Activated CD4-positive, CD25-positive, alpha-beta regulatory T cell treated with anti-CD3 and anti-CD28 coated beads, Interleukin-2, amount 50 U/mL, for 72 hours (primary cell): ENCODE data around the gene RASGRF1.
"Not testable (repeated sequence)": the region's sequence is repeated elsewhere in the genome, so short reads cannot be mapped to it uniquely, and the experiment has no call there.

Experiments
- DNase-seq: peaks from one replicate; pipeline ENCODE4 v3.0.0; 2021

Gene RASGRF1

DNA sequence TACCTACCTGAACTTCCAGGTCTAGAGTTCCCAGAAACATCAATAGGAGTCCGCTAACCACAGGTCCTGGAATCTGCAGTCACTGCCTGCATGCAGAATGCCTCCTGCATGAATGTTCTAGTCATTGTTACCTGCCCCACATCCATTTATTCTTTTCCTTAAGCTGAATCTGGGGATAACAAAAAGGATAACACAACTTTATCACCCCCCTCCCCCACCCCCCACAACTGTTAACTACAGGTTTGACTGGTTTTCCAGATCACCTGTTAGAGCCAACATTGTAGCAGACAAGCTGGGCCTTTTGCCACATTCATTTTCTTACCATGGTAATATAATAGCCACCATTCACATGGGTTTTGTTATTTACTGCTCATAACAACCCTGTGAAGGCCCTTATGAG is 141.1 kb downstream of the RASGRF1 start:
- DNase-seq = no peak

DNA sequence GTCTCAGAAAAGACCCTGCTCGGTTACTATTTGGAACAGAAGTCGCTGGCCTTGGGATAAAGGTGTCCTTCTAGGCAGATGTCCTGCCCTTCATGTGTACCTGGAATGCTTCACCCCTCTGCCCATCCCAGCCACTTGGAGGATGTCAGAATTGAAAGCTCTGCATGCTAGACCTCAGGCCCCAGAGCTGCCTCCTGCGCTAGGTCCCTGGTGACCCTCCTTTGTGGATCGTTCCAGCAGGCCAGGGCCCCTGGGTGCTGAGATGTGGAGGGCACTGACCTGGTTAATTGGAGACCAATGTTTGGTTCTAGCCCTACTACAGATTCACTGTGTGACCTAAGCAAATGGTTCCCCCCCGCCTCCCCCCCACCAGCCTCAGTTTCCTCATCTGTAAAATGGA is 143.1 kb downstream of the RASGRF1 start:
- DNase-seq = no peak

DNA sequence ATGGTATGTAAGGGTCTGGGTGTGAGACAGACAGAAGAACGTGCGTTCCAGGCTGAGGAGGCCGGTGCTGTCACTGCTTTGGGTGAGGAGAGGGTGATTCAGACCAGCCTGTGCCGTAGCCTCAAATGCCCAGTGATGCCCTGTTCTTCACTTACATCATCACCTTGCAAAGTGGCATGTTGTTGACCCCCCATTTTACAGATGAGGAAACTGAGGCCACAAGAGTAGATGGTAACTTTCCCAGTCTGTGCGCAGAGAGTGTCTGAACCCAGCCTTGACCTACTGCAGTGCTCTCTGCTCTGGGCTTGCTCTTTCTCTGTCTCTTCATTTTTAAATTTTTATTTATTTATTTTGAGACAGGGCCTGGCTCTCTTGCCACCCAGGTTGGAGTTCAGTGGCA is 144.1 kb downstream of the RASGRF1 start:
- DNase-seq = no peak

DNA sequence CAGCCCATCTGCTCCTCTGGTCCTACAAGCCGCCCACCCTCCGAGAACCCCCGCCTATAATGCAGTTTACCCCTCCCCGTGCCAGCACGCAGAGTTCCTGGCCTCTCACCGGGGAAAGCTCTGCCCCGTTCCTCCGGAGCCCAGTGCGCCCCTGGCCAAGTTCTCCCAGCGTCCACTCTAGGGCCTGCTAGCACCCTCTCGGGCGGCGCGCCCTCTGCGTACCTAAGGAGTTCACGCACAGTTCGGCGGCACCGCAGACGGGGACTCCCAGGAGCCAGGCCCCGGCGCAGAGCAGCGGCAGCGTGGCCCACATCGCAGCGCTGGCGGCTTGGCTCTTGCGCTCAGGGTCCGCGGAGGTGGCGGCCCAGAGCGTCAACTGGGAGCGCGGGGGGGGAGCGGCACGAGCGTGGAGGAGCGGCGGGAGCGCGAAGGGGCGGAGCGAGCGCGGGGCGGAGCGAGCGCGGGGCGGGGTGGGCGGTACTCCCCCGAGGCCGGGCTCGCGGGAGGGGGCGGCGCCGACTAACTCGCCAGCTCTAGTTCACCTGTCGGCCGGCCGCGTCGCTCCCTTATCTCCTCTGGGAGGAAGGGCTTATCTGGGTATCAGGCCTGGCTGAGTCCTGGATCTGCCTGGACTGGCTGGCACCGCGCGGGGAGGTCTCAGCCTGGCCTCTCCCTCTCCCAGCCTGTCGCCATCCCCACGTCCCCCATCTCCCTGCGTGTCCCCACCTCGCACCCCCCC is 145.7 kb downstream of the RASGRF1 start, which contains the start of gene CTSH:
Gene CTSH, minus strand, starts transcription at position 378 of the 739 bp plus-strand sequence. Its CDS starts 65 bp downstream, at position 313.
- peak; percentile 59 for DNase-seq

DNA sequence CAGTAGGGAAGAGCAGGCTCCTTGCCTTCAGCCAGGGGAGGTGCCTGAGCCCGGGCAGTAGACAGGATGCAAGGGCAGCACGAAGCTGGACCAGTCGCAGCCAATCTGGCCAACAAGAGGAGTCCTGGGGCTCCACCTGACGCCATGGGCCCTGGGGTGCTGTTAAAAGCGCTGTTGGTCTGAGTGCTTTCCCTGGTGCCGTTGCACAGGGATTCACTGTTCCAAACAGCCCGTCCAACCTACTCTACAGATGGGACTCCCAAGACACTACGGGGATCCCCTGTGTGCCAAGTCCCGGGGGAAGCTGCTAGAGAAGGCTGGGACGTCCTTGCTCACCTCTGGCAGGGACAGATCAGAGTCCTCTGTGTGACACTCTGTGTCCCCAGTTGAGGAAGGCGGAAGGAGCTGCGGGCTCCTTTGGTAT is 146.4 kb downstream of the RASGRF1 start:
- no peak for DNase-seq

DNA sequence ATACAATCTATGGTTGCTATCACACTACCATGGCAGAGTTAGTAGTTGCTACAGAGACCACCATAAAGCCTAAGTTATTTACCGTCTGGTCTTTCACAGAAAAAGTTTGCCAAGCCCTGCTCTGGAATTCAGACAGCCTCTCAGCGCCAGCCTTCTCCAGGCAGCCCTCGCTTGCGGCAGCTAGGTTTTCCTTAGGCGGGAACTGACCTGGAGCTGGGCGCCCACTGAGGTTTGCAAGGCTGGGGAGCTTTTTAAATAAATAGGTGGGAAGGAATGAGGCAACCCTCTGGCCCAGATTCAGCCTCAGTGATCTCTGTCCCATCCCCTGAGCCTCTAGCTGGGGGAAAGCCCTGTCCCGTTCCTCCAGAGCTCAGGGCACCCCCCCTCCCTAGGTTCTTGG is 146.9 kb downstream of the RASGRF1 start:
- no peak for DNase-seq

DNA sequence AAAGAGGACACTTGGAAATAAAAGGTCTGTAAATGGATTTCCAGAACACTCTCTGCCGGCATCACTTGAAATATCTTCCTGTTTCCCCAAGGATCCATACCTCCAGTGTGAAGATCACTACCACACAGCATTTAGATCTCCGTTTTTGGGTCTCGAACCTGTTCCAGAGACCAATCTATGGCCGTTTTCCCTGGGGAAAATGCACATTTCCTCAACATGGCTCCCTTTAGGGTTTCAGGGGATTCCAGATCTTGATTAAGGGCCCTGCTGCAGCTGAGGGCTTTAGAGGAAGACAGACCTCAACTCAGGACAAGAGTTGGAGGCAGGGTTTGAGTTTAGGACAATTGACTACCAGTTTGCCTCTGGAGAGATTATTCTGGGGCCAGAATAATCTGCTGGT is 147.8 kb downstream of the RASGRF1 start:
- no peak for DNase-seq

DNA sequence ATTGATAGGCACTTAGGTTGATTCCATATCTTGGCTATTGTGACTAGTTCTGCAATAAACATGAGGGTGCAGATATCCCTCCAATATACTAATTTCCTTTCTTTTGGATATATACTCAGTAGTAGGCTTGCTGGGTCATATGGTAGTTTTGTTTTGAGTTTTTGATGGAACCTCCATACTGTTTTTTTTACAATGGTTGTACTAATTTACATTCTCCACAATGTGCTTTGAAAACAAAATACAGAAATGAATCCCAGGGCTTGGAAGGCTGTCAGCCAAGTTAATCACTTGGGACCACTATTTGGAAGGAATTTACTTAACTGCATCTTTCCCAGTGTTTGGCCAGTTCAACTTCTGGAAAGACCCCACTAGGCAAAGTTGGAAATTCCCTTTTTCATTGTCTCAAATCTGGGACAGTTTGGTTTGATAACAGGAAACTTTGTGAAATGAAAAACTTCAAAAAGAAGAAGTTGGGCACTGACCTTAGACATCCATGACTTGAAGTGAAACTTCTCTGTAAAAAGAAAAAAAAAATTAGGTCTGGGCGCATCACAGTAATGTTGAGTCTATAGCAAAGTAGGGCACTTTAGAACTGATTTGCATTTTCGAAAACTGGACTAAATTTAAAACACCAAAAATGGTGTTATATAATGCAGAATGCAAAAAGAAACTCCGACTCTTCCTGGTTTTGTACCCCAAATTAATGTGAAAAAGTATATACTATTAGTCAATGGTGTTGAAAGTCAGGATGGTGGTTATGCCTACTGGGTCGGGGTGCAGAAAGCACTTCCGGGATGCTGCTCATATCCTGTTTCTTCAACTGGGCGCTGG is 151.7 kb downstream of the RASGRF1 start:
- DNase-seq = no peak

DNA sequence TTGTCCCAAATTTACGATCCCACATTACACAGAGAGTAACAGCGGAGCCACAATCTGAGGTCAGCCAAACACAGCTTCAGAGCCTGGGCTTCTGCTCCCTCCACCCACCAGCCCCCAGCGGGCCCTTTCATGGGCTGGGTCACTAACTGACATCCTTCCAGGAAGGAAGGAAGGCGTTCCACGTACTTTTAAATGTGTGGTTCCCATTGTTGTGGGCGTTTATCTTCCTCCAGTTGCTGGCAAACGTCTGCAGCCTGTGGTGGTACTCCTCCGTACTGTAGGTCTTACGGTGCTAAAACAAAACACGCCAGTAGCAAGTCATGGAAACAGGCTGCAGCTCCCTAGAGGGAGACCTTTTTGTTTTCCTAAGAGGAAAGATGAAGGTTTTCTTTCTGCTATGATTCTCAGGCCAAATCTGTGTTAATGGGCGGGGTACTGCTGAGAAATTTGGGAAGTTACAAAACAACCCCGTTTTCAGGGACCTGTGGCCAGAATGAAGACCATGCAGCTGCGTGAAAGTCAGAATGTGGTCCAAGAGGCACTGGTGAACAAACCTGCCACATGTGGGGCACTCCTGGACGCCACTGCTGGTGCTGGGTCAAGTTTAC is 153.3 kb downstream of the RASGRF1 start:
- no peak for DNase-seq

DNA sequence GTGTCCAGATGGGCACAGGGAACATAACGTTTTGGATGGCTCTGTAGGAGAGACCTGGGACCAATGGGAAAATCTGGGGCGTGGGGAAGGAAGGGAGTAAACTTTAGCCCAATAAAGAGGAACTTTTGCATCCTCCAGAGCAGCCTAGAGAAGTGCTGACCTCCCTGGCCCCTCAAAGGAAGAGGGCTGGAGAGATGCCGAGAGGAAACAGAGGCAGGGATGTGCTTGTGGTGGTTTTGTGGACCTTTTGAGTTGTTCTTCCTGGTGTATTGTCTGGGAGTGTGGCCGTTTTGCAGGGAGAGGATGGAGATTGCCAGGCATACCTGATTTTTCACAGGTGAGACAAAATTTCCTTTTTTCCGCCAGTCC is 155.9 kb downstream of the RASGRF1 start:
- no peak for DNase-seq

DNA sequence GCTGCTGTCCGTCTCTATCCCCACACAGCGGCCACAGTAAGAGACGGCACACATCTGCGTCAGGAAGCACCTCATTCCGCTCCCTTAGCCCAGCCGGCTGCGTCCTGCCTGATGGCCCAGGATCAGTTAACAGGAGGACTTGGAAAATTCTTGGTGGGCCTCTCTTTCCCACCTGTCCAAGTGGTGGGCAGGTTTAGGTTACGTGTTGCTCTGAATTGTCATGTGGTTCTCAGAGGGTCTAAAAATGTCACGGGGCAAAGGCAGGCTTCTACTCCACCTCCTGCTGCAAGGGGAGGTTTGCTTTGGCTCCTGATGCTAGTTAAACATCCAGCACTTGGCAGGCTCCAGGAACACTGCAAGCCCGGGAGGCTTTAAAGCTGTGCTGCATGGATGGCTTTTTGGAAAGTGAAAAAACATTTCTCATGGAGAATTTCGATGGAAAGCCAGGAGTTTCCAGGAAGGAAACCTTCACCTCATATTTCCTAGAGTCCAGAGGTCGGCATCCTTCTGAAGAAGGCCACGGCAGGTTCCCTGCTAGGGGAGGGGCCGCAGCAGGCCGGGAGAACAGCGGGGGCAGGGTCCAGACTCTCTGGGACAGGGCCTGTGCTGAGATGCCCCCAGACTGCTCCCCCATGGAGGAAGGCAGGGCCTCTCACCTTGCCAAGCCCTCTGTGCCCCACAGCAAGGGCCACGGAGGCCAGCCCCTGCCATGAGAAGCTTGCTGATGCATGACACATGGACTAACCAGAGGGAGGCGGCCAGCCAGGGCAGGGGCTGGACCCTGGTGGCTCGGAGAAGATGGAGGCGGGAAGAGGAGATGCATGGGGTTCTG is 156.5 kb downstream of the RASGRF1 start:
- no peak for DNase-seq

DNA sequence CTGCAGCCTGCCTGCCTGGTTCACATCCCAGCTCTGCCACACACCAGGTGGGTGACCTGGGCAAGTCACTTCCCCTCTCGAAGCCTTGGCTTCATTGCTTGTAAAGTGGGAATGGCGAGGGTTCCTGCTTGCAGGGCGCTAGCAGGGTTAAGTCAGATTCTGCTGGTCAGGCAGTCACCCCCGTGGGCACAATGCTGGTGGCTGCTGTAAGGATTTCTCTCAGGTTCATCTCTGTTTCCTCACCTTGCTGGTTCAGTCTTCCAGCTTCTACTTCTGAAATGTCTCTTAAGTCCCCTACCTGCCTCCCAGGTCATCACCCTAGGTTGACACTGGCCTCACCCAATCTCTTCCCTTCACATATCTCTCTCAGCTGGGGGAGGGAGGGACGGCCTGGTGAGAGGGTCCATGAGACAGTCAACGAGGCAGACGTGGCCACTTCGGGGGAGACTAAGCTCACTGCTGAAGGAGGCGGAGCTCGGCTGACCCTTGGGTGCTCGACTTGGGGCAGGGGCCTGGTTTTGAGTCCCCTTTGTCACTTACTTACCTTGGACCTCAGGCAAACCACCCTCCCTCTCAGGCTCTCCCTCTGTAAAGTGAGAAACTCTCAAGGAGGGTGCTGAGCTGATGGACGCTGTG is 157.3 kb downstream of the RASGRF1 start:
- no peak for DNase-seq

DNA sequence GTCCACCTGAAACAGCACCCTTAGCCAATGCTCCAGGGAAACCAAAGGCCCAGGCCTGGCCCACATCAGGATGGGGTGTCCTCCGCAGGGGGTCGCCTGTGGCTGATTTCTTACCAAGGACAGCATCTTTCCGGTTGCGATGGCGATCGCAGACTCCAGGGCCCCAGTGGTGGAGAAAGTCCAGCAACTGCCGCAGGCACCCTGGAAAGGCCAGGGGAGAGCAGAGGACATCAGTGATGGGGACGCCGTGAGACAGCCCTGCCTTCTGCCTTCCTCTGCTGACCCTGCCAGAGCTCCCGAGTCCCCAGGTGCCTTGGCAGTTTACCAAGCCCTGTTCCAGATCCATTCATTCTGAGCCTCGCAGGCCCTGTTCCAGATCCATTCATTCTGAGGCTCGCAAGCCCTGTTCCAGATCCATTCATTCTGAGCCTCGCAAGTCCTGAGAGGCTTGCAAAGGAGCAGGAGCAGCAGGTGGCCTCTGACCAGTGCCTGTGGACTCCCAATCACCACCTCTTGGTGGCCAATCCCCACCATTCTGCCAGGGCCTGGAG is 158.2 kb downstream of the RASGRF1 start:
- DNase-seq = no peak

DNA sequence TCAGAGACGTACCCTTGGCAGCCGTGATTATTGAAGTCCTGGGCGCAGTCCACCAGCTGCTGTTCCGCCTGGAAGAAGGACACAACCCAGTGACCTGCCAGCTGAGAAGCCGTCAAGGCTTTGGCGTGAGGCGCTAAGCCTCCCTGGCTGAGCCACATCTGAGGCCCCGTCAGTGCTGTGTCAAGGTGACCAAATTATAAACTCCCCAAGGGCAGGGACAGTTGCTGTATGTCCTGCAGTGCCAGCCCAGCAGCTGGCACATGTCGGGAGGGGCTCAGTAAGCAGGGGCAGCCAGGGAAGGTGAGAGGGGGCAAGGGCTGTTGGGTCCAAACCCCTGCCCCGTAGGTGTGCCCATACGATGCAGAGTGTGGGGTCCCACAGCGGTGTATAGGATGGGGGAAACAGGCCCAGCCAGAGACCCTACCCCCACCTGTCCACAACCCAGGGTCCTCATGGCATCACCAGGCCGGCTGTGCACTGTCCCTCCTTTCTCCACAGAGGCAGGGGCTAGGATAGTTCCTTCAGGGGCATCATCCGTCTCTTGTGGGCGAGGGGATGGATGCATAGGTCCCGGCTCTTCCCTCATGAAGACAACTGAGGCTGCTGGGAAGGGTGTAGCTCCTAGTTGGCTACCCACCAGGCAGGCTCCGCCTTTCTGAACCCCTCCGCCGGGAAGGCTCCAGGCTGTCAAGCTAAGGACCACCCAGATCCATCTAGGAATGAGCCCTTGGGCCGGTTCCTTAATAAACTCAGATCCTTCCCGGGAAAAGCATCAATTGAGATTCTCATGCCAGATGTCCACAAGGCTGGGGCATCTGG is 158.9 kb downstream of the RASGRF1 start:
- DNase-seq = no peak

DNA sequence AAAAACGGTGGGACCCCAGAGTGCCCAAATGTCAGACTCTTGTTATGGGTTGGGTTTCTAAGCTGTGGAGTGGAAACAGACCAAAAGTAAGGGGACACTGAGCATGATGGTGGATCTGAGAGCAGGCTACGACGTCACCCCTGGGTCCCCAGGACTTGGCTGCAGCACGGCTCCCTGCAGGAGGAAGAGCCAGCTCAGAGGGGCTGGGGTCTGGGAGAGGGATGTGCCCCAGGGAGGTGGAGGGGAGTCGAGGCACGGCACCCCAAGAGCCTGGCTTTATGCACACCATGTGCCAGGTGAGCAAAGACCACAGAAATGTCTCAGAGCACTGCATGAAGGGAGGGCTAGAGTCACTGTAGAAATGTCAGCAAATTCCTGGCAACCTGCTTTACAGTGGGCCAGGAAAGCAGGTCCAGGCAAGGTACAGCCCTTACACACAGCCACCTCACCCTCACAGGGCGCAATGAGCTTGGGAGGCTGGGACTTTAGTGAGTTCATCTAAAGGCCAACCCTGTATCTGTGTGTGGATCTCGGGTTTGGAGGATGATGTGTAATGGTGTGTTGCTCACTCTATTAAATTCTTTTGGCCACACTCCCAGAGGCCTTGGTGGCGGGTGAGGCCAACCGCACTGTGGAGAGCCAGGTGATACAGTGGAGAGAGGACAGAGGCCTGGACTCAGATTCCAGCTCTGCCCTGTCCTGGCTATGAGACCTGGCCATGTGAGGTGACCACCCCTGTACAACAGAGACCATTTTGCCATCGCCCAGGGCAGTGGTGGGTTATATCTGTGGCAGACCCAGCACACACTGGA is 159.8 kb downstream of the RASGRF1 start:
- no peak for DNase-seq

DNA sequence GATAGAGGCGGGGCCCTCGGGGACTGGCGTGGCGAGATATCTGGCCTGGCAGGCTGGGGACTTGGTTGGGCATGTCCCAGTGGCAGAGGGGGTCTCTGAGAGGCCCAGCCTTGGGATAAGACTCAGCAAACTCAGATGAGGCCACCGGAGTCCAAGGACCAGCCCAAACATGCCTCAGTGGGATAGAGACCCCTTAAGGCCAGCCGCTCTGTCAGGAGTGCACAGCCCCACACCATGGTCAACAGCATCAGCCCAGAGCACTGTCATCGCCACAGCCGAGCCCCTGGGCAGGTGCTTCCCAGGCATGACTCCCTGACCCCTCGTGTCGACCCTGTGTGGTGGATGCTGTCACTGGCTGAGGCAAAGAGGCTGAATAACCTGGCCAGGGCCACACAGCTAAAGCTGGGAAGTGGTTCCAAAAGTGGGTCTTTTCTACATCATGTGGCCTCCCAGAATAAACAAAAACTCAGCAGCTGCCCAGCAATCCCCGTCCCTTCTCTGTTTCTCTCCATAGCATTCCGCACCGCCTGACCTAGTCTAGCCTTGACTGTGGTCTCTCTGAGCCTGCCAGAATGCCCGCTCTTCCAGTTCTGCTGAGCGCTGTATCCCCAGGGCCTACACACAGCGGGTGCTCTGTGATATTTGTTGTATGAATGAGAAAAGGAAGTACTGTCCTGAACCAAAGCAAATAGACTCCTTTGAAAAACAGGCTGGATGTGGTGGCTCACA is 160.9 kb downstream of the RASGRF1 start:
- no peak for DNase-seq

DNA sequence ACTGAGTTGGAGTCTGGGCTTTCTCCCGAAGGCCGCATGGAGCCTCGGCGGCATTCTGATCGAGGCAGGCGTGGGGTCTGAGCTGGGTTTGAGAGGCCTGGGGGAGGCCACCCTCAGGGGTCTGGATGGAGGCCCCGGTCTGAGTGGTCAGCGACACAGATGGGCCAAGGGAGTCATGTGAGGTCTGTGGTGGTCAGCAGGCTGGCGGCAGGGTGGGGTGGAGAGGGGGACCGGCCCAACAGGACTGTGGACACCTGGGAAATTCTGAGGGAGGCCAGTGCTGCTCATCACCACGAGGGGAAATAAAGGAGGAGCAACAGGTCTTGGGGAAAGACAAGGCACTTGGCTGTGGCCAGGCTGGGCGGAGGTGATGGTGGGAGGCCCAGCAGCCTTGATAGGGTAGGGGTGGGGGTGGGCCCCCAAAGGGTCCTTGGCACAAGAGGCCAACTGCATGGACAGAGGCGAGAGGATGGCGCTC is 161.9 kb downstream of the RASGRF1 start:
- no peak for DNase-seq

DNA sequence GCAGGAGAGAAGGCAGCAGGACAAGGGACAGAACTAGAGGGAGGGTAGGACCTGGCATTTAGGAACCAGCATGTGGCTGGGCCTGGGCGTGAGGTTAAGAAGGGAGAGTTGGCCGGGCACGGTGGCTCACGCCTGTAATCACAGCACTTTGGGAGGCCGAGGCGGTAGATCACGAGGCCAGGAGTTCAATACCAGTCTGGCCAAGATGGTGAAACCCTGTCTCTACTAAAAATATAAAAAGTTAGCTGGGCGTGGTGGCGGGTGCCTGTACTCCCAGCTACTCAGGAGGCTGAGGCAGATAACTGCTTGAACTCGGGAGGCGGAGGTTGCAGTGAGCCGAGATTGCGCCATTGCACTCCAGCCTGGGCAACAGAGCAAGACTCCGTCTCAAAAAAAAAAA is 162.4 kb downstream of the RASGRF1 start:
- DNase-seq = not testable (repeated sequence)

DNA sequence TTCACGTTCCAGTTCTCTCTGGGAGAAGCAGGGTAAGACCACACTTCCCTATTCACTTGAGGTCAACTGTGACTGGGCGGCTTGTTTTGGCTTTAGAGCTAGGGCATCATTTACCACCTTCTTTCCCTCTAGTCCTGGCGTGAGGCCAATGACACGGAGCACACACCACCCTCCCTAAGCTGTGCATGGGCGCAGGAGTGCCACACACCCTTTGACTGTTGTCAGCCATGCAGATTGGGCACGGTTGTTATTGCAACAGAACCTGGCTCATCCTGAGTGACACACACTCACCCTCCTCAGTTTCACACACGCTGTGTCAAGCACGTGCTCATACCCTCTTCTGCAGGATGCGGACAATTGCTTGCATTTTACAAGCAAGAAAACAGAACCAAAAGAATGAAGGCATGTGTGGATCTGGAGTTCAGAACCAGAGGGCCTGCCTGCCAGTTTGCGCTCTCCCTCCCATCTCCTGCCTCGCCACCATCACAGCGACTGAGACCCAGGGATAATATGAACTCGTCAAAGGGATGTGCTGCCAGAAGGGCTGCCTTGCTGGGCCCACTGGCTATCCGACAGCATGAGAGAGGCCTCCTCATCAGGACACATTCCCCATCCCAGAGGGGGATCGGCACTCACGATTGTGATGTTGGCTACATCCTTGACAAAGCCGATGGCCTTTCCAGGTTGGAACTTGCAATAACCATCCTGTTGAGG is 163.3 kb downstream of the RASGRF1 start:
- DNase-seq = no peak
